ENCODE measurements around the gene SAT2. TPM values are rescaled to one million over a fixed set of nuclear protein-coding genes. Genes with fewer than 3 reads are reported as not detected.

SAT2 gene
- total RNA-seq, 1 donor from 2014 or later = 73.5 TPM

- no peaks in the 10 kb centered on the region for H3K27me3 ChIP-seq (ENCODE audit: low read depth)
- TF ChIP-seq CTCF (IDR thresholded peaks at IDR 0.05; ENCODE audit: borderline replicate concordance) = no peak
- H3K4me3 ChIP-seq = no peak overlapping the region
- intact Hi-C loops (cut with micrococcal nuclease) = no loop called here
- no peak overlapping the region for H3K27ac ChIP-seq (replicated peaks)
- peaks cover 68% of the 10 kb centered on the region for H3K36me3 ChIP-seq
- no peak for DNase-seq
- H3K9me3 ChIP-seq (replicated peaks) = no peaks in the 10 kb centered on the region
- H3K4me1 ChIP-seq = no peaks in the 10 kb centered on the region
Observed at GRCh38 chr17:7667656-7668406, 40.2 kb upstream of the SAT2 start.

GRCh38 chr17:7656958-7657609 lies 29.5 kb upstream of the SAT2 start:
- intact Hi-C loops (cut with micrococcal nuclease) = no loop called here
- peak; percentile 73 for DNase-seq
- no peaks in the 10 kb centered on the region for H3K9me3 ChIP-seq (replicated peaks)
- H3K27ac ChIP-seq (replicated peaks) = peak overlapping the region; percentile 55
- peaks cover 15% of the 10 kb centered on the region for H3K4me1 ChIP-seq
- TF ChIP-seq CTCF (IDR thresholded peaks at IDR 0.05; ENCODE audit: borderline replicate concordance) = no peak
- no peaks in the 10 kb centered on the region for H3K36me3 ChIP-seq
- peaks cover 7% of the 10 kb centered on the region for H3K27me3 ChIP-seq (ENCODE audit: low read depth)
- no peak overlapping the region for H3K4me3 ChIP-seq

- Histone ChIP-seq H3K27ac (replicated peaks) (peak overlapping the region; percentile 36), H3K27me3 (ENCODE audit: low read depth) (peaks cover 23% of the 10 kb centered on the region), H3K4me1 (peaks cover 28% of the 10 kb centered on the region), H3K9me3 (replicated peaks) (no peaks in the 10 kb centered on the region), H3K36me3 (no peaks in the 10 kb centered on the region), H3K4me3 (no peak overlapping the region)
- DNase-seq = no peak
- intact Hi-C loops (cut with micrococcal nuclease) = no loop called here
- TF ChIP-seq CTCF (IDR thresholded peaks at IDR 0.05; ENCODE audit: borderline replicate concordance) = no peak
Observed at GRCh38 chr17:7655541-7655840, 27.9 kb upstream of the SAT2 start.

GRCh38 chr17:7654832-7655540 lies 27.4 kb upstream of the SAT2 start:
- intact Hi-C loops (cut with micrococcal nuclease) = no loop called here
- Histone ChIP-seq H3K27me3 (ENCODE audit: low read depth) (peaks cover 28% of the 10 kb centered on the region), H3K27ac (replicated peaks) (peak overlapping the region; percentile 36), H3K9me3 (replicated peaks) (no peaks in the 10 kb centered on the region), H3K36me3 (no peaks in the 10 kb centered on the region), H3K4me3 (no peak overlapping the region), H3K4me1 (peaks cover 33% of the 10 kb centered on the region)
- no peak for TF ChIP-seq CTCF (IDR thresholded peaks at IDR 0.05; ENCODE audit: borderline replicate concordance)
- no peak for DNase-seq

GRCh38 chr17:7652388-7653356 lies 25.1 kb upstream of the SAT2 start:
- Histone ChIP-seq H3K36me3 (no peaks in the 10 kb centered on the region), H3K27me3 (ENCODE audit: low read depth) (peaks cover 48% of the 10 kb centered on the region), H3K27ac (replicated peaks) (peak overlapping the region; percentile 73), H3K9me3 (replicated peaks) (no peaks in the 10 kb centered on the region), H3K4me3 (peak overlapping the region; percentile 68), H3K4me1 (peaks cover 34% of the 10 kb centered on the region)
- intact Hi-C loops (cut with micrococcal nuclease) = no loop called here
- DNase-seq = no peak
- no peak for TF ChIP-seq CTCF (IDR thresholded peaks at IDR 0.05; ENCODE audit: borderline replicate concordance)
